ENCODE measurements around the gene MAPK13.
A peak's percentile ranks its signal among the peaks of the same experiment; 100 is the strongest.
"Not testable (repeated sequence)": the region's sequence is repeated elsewhere in the genome, so short reads cannot be mapped to it uniquely, and the experiment has no call there.

The MAPK13 gene

DNA sequence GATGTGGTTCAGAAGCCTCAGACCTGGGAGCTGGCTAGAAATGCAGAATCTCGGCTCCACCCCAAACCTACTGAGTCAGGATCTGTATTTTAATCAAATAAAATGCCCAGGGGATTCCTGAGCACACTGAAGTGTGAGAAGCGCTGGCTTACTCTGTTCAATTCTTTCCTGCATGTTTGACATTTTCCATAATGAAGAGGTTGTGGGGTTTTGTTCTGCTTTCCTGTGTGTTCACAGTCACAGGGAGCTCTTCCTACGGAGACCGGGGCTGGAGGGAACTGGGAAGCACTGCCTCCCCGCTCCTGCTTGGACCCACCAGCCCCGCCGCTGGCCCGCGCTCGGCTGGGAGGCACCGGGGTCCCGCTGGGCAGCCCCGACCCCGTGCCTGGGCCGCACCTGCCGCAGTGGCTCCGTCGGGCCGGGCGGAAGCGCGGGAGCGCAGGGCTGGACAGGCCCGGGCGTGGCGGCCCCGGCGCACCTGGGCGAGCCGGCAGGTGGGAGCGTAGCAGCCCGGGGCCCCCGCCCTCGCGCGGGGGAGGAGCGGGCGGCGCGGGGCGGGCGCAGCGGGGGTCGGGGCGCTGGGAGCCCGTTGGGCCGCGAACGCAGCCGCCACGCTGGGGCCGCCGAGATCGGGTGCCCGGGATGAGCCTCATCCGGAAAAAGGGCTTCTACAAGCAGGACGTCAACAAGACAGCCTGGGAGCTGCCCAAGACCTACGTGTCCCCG is at the start of gene MAPK13:
Gene MAPK13 (plus strand): TSS at position 573 of the 726 bp plus-strand sequence. CDS start 70 bp downstream, at position 643.
- no peak for DNase-seq (ENCODE audit: low spot score)

DNA sequence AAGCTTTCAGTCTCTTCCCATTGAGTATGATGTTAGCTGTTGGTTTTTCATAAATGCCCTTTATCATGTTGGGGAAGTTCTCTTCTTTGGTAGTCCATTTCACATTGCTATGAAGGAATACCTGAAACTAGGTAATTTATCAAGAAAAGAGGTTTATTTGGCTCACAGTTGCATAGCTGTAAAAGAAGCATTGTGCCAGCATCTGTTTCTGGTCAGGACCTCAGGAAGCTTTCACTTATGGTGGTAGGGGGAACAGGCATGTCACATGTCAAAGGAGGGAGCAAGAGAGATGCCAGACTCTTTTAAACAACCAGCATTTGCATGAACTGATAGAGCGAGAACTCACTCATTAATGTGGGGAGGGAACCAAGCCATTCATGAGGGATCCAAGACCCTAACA is 48.0 kb upstream of the MAPK13 start:
- no peak for DNase-seq (ENCODE audit: low spot score)

DNA sequence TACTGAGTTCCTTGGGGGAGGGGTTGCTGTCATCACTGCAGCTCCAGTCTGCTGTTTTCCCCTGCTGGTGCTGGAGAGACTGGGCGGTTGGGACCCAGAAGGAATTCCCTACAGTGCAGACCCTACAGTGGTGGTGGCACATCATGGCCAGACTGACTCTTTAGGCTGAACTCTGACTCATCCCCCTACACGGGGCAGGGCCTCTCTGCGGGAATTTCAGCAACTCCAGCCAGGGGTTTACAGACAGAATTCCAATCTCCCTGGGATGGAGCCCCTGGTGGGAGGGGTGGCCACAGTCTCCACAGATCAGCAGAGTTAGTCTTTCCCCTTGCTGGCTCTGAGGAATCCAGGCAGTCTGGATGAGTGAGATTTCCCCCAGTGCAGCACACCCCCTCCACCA is 46.9 kb upstream of the MAPK13 start:
- no peak for DNase-seq (ENCODE audit: low spot score)

DNA sequence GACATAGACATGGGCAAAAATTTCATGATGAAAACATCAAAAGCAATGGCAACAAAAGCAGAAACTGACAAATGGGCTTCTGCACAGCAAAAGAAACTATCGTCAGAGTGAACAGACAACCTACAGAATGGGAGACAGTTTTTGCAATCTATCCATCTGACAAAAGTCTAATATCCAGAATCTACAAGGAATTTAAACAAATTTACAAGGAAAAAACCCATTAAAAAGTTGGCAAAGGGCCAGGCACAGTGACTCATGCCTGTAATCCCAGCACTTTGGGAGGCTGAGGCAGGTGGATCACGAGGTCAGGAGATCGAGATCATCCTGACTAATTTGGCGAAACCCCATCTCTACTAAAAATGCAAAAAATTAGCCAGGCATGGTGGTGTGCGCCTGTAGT is 42.1 kb upstream of the MAPK13 start:
- not testable (repeated sequence) for DNase-seq (ENCODE audit: low spot score)

DNA sequence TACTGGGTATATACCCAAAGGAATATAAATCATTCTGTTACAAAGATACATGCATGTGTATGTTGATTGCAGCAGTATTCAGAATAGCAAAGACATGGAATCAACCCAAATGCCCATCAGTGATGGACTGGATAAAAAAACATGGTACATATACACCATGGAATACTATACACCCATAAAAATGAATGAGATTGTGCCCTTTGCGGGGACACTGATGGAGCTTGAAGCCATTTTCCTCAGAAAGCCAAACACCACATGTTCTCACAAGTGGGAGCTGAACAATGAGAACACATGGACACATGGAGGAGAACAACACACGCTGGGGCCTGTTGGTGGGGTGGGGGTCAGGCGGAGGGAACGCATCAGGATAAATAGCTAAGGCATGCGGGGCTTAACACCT is 41.3 kb upstream of the MAPK13 start:
- DNase-seq (ENCODE audit: low spot score) = no peak

DNA sequence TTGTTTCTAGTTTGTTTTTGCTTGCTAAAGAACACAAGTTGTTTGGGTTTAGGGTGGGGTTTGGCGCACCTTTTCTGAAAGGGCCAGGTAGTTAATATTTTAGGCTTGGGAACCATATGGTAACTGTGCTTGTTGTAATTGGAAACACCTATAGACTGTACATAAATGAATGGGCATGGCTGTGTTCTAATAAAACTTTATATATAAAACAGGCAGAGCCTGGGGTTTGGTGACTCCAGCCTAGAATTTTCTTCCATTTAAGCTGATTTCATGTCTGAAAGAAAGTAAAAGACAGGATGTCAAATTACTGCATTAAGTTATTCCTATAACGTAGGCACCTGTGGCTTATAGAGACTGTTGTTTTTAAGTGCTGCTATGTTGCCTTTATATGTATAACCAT is 36.1 kb upstream of the MAPK13 start:
- no peak for DNase-seq (ENCODE audit: low spot score)

DNA sequence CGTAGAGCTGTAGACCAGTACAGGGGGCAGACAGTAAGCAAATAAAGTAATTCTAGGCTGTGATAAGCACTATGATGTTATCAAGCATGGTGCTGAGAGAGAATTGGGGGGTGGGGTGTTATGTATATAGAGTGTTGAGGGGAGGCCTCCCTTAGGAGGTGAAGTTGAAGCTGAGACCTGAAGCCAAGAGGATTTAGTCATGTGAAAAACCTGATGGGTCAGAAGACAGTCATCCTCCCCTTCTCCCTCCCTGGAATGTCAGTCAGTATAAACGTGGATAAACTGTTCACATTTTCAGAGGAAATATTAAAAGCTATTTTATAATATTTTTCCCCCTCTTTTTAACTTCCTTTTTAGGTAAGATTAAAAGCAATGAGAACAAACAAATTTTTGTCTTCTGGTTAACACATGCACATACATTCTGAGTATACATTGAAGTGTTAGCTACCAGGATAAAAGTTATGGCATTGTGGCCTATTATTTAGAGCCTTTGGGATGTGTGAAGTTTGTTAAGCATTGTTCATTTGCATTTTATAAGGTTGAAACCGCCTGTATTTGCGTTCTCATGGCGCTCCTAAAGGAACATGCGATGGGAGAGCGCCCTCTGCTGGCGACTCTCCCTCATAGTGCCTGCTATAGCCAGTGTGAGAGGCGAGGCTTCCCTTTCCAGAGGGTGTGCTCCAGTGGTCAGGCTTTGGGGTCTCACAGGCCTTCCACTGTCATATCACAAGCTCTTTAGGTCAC is 35.4 kb upstream of the MAPK13 start:
- peak; percentile 62 for DNase-seq (ENCODE audit: low spot score)

DNA sequence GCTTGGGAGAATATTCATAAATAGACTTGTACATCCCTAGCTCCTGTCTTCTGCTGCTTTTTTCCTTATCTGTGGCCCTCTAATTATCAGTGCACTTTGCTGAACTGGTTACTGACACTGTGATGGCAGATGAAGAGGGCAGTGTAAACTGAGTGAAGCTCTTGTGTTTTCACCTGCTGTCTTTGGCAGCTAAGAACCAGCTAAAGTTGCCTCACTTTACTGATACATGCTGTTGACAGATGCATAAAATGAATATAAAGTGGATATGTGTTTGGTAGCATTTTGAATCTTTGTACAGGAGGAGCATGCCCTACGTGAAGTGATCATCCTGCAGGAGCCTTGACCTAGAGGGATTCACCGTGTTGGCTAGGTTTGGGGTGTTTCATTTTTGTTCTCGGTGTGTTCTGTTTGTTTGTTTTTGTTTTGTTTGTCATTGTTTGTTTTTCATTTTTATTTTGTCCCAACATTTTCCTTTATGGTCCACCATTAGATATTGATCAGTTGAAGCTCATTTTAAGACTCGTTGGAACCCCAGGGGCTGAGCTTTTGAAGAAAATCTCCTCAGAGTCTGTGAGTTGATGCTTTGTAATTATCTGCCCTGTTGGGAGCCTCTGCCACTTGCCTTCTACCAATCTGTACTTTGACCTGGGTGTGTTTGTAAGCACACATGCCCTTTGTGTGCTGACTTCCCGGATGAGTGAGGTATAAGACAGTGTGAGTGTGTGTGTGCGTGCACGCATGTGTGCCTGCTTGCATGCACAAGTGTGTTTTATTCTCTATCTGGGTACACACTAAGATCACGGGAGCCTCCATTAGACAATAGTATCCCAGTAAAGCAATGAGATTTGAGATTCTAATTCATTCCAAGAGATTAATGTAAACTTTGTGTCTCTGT is 34.6 kb upstream of the MAPK13 start:
- no peak for DNase-seq (ENCODE audit: low spot score)

DNA sequence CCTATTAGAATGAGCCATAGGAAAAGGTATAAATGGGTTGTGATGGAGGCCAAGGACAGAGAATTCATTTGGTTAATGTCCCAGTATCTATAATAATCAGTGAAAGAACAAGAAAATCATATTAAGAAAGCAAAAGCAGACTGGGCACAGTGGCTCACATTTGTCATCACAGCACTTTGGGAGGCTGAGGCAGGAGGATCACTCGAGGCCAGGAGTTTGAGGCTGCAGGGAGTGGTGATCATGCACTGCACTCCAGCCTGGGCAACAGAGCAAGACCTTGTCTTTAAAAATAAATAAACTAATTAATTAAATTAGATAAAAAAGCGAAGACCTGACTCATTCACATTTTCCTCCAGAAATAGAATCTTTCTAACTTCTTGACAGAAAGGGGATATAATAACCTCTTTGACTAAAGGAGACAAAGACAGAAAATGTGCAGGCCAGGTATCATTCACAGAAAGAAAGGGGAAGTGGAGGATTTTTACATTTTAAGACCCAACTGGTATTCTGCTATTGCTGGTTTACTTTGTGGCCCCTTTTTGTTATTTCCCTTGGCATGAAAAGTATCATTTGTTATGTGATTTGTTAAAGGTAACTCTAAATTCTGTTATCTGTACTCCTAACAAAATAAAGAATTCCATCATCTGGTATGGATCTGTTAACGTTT is 31.9 kb upstream of the MAPK13 start:
- DNase-seq (ENCODE audit: low spot score) = no peak

DNA sequence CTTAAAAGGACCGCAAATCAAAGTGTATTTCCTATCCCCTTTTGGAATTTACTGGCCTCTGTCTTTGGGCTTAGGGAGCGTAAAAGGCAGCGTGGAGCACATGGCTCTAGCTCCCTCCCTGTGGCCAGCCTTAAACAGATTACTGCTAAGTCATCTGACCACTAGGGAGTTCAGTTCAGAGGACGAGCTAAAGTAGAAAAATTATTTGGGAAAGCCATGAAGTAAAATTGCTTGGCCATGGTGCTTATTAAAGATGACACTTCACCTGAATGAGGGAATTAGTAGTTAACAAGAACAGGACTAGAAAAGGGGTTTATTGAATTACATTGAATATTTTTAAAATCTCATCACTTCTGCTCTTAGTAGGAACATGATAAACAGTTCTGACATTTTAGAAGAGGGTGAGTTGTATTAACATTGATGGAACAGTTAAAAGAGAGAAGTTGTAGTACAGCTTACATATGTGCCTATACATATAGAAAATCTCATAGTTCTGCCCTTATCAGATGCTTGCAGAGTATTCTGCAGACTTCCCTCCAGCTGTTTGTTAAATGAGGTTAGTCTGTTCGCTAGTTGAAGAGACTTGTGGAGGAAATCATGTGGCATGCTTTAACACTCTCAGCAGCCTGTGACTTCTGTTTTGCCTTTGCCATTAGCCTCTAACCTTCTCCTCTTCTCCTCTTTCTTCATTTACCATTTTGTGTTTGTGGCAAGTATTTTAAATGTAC is 31.2 kb upstream of the MAPK13 start:
- DNase-seq (ENCODE audit: low spot score) = no peak

DNA sequence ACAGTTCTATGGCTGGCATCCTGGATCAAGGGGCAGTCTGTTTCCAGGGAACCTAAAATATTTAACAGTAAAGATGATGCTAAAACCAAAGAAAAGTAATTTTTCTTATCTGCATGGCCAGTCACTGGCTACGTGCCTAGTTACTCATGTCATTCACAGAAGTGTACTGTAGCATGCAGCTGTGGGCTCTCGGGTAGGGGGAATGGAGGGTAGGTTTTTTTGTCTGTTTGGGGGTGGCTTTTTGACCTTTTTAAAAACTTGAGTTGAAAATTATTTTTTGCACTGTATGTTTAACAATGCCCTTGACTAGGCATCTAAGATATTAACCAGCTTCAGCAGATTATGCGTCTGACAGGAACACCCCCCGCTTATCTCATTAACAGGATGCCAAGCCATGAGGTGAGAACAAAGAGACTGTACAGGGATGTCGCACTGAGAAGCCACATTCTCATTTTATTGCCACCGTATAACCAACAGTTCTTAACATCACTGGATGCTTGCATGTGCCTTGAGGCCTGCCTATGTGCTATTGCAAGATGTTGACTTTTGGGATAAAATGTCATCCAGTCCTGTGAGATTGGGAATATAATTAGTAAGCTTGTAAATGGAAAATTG is 30.3 kb upstream of the MAPK13 start:
- DNase-seq (ENCODE audit: low spot score) = no peak

DNA sequence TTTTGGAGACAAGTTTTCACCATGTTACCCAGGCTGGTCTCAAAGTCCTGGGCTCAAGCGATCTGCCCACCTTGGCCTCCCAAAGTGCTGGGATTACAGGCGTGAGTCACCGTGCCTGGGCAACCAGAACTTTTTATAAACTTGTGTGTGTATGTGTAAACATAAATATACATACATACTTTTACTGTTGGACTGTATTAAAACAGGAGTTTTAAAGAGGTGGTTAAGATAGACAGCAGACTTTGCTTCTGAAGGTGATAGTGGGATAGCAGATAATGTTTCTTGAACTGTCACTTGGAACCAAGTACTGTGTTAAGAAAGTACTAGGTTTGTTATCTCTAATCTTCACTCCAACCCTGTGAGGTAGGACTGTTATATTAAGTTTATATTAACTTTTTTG is 28.6 kb upstream of the MAPK13 start:
- no peak for DNase-seq (ENCODE audit: low spot score)

DNA sequence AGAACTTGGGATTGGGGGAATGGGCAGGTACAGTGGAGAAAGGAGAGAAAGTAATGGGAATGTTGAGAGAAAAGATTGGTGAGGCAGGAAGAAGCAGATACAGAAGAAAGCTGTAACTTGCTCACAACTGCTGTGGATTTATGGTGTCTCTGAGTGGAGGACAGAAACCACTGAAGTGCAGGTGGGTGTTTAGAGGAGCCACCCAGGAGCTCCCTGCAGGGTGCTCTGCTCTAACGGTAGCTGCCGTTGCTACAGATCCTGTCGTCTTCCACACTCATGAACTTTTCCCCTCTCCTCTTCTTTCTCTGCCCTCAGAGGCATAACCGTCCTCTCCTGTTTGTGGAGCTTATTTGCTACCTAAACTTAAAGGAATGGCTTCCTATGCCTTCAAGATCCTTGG is 27.5 kb upstream of the MAPK13 start:
- DNase-seq (ENCODE audit: low spot score) = no peak

DNA sequence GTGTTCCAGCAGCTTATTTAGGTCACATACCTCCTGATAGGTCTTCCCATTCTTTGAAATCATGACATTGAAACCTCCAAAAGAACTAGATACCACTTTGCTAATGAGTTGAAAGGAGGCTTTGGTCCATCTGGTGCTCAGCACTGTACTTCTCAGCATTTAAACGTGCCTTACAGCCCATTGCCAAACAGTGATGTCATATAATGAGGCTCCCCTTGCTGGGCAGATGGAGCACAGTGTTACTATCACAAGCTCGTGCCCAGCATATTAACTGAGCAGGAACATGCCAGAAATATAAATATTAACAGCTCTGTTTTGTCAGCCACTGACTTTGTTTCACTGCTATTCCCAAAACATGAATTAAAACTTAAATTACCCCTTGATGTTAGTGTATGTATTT is 25.5 kb upstream of the MAPK13 start:
- no peak for DNase-seq (ENCODE audit: low spot score)

DNA sequence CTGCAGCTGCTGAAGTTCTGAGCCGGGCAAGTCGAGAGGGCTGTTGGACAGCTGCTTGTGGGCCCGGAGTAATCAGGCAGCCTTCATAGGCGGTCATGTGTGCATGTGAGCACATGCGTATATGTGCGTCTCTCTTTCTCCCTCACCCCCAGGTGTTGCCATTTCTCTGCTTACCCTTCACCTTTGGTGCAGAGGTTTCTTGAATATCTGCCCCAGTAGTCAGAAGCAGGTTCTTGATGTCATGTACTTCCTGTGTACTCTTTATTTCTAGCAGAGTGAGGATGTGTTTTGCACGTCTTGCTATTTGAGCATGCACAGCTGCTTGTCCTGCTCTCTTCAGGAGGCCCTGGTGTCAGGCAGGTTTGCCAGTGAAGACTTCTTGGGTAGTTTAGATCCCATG is 21.2 kb upstream of the MAPK13 start:
- no peak for DNase-seq (ENCODE audit: low spot score)

DNA sequence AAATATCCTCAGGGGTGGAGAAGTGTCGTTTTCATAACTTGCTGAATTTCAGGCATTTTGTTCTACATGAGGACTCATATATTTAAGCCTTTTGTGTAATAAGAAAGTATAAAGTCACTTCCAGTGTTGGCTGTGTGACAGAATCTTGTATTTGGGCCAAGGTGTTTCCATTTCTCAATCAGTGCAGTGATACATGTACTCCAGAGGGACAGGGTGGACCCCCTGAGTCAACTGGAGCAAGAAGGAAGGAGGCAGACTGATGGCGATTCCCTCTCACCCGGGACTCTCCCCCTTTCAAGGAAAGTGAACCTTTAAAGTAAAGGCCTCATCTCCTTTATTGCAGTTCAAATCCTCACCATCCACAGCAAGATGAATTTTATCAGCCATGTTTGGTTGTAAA is 20.3 kb upstream of the MAPK13 start:
- DNase-seq (ENCODE audit: low spot score) = no peak

DNA sequence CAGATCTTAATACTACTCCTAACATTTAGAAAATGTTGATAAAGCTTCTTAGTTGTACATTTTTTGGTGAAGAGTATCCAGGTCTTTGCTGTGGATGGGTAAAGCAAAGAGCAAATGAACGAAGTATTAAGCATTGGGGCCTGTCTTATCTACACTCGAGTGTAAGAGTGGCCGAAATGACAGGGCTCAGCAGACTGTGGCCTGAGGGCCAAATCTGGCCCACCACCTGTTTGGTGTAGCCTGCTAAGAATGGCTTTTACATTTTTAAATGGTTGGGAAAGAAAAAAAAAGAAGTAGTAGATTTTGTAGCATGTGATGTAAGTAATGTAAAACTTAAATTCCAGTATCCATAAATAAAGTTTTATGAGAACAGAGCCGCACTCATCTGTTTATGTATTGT is 19.4 kb upstream of the MAPK13 start:
- DNase-seq (ENCODE audit: low spot score) = no peak

DNA sequence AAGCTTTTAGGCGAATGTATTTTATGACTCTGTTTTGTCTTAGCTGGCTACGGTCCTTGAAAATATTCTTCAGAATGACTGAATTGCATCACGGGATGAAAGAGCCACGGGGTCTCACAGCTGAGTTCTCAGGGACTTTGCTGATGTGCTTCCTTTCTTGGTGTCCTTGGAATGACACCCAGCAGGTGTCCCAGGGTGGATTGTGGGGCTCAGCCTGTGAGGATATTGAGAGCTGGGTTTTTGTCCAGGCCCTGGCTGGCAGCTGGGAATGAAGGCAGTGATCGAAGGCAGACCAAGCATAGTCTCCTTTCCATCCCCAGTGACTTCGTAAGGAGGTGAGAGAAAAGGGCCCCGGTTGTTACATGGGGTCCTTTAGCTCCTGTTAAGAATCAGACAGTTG is 18.8 kb upstream of the MAPK13 start:
- no peak for DNase-seq (ENCODE audit: low spot score)

DNA sequence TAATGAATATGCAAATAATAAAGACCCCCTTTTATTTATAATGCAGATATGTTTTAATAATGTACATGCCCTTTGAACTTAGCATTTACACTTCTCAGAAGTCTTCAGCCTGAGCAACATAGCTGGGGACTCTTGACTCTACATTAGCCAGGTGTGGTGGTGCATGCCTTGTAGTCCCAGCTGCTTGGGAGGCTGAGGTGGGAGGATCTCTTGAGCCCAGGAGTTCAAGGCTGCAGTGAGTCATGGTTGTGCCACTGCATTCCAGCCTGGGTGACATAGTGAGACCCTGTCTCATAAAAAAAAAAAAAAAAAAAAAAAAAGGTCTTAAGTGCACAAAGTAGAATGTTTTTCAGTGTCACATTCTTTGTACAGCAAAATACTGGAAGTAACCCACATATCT is 17.3 kb upstream of the MAPK13 start:
- DNase-seq (ENCODE audit: low spot score) = no peak

DNA sequence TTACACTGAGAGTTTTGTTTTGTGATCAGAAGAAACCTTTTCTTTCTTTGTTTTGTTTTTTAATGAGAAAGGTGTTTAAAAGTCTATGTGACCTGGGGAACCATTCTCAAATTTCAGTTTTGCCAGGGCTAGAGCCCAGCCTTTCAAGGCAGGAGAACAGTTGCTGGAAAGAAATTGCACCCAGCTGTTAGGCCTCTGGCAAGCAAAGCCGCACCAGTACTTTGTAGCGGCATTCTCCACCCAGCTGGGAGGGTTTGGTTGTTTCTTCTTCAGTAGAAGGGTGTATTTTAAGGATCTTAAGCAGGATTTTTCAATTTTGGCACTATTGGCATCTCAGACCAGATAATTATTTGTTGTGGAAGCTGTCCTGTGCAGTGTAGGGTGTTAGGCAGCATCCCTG is 16.6 kb upstream of the MAPK13 start:
- DNase-seq (ENCODE audit: low spot score) = no peak

DNA sequence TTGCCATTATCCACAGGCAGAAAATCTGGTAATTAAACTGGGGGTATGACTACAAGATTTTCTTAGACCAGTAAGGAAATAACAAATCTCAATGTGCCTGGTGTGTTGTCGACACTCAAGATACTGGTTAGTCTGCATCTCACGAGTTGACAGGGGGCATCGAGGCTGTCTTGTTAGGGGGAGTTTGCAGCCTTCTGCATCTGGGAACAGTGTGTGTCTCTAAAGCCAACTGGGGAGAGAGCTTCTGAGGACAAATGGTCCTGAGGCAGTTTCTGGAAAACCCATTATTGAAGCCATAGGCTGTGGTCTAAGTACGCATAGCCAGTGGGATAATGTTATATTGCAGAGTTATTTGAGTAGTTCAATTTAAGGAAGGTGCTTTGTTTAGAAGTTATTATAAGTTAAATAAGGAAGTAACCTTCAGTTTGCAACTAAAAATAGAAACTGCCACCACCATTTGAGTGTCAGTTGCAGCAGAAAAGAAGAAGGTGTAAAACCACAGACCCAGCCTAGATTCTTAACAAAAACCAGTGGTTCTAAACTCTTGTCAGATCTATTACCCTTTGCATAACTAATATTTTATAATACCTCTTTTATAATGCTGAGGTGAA is 15.4 kb upstream of the MAPK13 start:
- DNase-seq (ENCODE audit: low spot score) = no peak
